HG02571 (cell line): ENCODE data around the gene FAM98B.

Experiments used
- ATAC-seq: cut with Tn5 transposase; IDR thresholded peaks from one replicate; pipeline ENCODE4 v1.9.1; 2021; ENCODE audit warnings: mild to moderate bottlenecking, moderate library complexity; ENCODE audit not compliant: unreplicated experiment

FAM98B gene

DNA sequence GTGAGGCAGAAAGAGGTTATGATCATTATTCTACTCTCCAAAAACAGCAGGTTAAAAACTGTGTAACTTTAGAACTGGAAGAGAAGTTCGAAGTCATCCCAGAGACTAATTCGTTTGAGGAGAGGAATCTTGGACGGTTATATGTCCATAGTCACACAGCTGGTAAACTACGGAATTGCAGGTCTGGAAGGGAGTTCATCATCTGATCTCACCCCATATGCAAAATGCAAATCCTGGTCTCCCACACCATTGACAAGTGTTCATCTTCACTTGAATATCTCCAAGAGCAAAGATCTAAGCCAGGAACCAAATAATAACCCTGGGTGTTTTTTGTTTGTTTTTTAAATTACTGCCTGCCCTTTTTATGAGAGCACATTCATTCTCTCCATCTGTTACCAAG lies 53.1 kb downstream of the FAM98B start:
- ATAC-seq: no peak

DNA sequence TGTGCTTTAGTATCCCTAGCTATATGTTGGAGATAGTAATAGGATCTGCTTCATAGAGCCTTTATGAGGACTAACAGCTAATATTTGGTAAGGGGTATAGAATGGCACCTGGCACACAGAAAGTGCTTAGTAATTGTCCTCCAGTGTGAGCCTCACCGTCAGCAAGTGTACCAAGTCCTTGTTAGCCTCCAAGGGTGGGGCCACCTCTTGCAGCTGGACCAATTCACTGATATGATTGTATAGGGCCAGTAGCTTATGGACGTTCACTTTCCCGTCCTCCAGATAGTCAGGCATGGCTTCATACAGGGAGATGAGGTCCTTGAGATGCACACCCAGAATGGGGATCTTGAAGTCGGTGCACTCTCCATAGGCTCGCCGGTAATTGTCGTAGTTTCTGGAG lies 53.6 kb downstream of the FAM98B start:
- ATAC-seq: no peak

DNA sequence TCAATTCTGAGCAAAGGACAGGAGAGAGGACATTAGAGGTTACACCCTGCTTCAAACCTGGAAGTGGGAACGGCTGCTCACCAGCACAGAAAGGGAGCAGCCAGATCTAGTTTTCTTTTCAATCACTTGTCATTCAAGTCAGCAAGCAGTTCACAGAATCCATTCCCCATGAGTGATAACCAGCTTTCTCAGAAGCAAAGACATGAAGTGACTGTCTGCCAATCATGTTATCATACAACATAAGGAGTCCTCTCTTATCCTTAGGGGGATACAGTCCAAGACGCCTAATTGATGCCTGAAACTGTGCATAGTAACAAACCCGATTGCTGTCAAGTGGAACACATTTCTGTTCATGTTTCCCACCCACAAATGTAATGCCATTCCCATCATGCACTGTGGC lies 54.7 kb downstream of the FAM98B start:
- ATAC-seq: no peak

DNA sequence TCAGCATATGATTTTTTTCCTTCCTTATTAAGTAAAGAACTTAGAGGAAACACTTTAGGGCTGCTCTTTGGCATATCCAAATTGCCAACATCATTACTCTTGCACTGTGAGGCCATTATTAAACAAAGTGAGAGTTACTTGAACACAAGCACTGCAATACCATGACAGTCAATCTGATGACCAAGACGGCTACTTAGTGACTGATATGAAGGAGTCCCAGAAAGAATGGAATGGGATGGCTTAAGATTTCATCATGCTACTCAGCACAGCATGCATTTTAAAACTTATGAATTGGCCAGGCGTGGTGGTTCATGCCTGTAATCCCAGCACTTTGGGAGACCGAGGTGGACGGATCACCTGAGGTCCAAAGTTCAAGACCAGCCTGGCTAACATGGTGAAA lies 55.2 kb downstream of the FAM98B start:
- ATAC-seq: no peak

DNA sequence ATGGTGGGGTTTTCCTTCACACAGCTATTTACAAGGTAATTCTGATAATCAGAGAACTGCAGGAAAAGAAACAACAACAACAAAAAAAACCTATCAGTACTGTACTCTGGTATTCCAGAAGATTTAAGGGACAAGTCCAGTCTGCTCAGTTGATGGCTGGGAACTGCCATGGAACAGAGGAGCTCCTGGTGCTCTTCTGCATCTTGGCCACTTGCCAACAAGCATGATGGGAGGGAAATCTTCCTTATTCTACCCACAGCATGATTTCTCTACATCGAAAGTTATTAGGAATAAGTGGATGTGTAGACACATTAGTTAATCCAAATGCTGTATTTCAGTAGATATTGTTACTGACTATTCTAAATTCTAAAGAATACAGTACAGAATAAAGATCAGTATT lies 59.0 kb downstream of the FAM98B start:
- ATAC-seq: no peak

DNA sequence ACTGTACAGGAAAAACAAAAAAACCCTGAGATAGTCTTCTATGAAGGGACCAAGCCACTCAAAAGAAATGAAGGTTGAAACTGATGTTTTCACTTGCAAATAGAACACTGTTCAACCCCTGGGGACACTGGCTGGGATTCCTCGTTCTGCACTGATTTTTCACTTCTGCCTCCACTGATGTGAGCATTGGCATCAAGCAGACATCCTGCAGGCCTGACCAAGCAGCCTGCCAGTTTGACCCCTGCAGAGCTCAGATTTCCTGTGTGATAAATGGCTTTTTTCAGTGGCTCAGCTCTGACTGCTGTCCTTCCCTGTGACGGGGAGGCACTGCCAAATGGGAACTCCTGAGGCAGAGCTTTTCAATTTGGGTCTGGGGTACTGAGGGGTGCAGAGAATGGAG lies 60.7 kb downstream of the FAM98B start:
- ATAC-seq: no peak

DNA sequence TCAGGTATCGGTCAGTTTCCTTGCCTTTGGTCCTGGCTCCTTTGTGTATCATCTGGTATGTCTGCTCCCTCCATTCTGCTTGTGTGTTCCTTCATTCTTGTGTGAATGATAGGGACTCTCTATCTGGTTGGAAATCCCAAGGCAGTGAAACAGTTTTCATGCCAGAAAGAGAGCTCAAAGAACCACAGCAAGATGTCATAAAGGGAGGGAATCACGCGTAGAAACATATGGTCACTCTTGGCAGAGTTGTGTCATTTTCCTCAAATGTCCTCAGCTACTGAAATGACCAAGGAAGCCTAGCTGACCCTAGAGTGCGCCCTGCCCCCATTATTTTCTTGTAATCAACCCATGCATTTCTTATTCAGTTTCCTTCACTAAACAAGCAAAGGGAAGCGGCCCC lies 62.7 kb downstream of the FAM98B start:
- no peak for ATAC-seq

DNA sequence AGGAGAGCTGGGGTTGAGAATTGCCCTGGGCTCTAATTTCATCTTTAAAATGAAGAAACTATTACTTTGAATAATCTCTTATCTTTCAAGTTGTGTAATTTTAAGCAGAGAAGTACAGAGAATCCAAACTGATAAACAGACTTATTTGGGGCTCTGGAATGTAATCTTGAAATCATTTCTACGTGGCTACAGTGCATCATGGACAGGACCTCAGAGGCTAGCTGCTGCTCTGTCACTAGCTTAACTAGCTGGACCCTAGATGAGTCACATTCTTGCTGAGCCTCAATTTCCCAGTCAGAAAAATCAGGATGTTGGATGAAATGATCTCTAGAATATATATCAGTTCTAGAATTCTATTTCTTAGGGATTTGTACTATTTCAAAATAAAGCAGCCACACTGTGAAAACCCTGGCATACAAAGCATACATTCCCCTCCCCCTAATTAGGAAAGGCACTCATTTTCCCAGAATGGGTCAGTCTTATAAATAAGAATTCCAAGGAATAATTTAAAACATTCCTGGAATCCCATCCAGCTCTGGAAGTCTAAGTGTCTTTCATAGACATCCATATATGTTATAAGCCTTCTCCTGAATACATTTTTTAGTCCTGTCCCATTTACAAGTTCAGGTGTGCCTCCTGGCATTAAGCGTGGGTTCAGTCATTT lies 63.5 kb downstream of the FAM98B start:
- no peak for ATAC-seq

DNA sequence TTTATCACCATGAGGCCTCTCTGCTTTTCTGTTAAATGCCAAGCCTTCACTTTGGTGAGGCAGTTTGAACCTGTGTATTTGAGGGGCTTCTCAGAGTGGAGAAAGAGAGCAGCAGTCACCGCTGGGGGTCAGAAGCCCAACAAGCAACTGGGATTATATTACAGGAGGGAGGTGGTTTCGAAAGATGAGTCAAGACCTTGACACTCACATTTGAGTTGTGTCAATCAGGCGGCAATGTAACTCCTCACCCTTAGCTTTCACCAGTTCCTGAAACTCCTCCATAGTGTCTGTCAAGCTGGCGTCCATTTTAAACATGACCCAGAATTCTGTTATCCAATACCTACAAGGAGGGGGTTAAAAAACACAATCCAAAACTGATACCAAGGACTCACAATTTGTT lies 64.2 kb downstream of the FAM98B start:
- ATAC-seq: no peak

DNA sequence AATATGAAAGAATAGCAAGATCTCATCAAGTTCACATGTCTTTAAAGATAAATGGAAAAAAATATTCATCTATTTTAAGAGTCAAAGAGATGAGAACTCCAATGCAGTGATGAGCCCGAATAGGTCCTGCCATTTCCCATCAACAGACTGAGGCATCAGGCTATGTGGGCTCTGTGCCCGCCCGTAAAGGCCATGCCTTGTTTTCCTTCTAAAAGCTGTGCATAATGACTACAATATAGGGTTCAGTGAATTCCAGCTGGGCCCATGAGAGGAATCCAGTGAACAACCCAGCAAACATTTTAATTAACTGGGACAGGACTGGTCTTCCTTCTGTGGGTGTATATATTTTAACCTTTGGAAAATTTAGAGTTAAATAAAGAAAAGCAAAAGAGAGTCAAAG lies 66.1 kb downstream of the FAM98B start:
- no peak for ATAC-seq

DNA sequence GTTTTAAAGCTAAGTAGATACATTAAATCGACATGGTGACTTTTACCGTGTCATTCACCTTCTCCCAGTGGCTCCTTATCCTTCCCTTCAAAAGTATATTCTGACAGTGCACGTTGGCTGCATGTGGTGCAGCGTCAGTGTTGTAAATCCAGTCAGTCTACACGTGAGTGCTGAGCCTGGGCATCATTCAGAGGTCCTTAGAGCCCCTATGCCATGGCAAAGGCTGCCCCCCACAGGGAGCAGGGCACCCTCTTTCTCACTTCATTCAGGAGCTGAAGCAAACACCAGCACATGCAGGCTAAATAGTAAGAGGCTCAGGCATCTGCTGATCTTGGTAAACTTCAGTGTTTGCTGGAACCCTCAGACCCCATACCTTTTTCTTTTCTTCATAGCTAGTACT lies 67.4 kb downstream of the FAM98B start:
- no peak for ATAC-seq

DNA sequence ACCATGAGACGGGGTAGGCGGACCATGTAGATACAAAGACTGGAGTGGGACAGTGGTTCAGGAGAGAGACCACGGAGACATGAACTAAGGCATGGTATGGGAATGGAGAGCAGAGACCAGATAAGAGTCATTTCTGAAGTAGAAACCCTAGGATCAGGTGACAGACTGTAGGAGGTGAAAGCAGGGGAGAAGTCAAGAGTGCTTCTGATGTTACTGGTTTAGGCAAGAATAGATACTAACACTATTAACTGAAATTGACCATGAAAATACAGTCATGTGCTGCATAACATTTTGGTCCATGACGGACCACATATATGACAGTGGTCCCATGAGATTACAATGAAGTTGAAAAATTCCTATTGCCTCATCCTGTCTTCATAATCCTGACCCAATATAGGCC lies 69.0 kb downstream of the FAM98B start:
- no peak for ATAC-seq

DNA sequence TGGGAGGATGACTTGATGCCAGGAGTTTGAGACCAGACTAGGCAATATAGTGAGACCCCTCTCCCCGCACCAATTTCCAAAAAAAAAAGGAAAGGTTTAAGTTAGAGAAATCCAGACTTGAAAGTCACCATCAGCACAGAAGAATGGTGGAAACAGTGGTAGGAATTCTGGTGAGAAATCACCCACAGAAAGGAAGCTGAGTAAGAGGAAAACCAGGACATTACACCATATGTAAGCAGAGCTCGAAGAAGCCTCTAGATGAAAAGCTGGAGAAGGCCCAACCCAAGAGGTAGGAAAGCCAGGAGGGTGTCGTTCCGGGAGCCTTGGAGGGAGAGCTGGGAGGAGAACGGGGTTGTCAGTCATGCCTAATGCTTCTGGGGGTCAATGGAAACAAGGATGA lies 70.2 kb downstream of the FAM98B start:
- ATAC-seq: no peak

DNA sequence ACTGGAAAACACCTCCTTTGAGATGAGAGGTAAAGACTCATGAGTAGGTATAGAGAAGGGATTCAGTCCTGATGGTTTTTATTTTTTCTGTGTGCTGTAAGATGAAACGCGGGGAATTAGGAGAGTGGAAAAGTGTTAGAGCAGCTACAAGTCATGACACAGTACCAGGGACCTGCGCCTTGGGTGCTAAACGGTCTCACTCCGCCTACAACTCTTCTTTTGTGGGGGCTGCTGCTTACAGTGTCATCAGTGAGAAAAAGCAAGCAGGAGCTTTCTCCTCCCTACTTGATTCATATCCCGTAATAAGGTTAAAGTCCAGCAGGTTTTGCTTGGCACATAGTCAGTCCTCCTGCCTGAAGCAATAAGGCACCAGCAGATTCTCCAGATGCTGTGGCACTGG lies 71.6 kb downstream of the FAM98B start:
- ATAC-seq: no peak

DNA sequence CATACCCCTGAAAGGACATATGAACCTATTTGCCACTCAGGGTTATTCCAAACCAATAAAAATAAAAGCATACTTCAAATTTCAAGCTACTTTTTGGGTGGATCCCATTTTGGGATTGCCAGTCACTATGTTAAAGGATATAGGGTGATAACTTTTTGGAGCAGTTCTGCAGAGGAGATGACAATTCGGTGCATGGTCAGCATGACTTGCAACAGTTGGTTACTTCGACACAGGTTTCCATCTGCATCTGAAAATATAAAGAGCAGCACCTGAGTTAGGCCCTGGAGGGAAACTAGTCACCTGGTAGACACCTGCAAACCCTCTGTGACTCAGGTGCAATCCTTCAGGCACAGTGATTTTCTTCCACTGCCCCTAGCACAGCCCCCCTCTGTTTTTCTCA lies 72.2 kb downstream of the FAM98B start:
- ATAC-seq: no peak

DNA sequence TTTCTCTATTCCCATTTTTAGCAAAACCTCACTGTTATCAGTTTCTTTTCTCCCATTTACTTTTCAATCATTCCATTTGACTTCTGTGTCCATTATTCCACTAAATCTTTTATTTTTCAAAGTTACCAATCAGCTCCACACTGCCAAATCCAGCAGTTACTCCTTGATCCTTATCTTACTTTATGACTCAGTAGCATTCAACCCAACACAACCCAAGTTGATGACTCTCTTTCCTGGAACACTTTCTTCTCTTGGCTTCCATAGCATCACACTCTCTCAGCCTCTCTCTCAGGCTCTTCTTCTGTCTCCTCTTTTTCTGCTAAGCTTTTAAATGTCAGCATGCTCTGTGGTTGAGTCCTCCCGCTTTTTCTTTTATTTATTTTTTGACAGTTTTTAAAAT lies 74.4 kb downstream of the FAM98B start:
- ATAC-seq: no peak

DNA sequence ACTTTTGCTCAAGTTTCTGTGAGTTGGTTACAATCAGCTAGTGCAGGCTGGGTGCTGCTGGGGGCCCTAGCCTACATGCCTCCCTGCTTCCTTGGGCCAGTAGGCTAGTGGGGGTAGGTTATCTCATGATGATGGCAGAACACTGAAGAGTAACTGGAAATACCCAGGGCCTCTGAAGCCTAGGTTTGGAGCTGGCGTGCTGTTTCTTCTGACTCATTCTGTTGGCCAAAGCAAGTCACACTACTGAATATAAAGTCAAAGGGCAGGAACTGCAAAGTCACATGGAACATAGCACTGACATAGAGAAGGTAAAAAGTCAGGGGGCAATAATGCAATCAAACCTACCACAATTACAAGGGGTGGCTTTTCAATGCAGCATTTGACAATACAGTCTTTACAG lies 76.2 kb downstream of the FAM98B start:
- ATAC-seq: peak; percentile 71

DNA sequence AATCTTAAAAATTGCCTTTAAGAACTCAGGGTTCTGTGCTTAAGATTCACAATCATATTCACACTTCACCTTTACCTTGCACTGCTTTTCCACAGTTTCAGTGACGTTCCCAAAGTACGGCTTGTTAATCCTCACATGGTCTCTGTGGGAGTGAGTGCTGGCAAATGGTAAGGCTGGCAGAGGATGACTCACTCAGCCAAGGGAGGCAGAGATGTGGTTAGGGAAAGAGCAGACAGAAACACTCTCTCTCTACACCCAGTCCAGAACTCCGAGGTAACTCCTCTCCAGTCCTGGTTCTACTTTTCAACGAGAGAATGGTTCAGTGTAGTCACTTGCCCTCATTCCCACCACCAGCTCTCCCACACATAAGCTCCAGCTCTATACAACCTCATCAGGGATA lies 77.6 kb downstream of the FAM98B start:
- no peak for ATAC-seq

DNA sequence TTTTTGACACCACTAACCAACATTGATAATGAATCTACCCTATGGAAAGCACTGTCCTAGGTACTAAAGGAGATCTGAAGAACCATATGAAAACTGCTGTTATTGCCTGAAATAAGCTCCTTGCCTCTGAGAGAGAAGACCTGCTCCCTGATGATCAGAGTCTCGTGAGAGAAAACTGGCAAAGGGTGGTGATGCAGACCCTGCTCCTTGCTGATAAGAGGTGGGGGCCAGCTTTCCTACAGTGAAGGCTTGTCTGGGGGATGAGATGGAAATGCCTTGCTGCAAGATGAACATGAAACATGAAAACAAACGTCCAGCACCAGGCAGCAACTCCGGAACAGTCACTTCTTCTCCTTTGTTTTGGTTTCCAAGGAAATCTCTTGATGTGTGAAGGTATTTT lies 78.8 kb downstream of the FAM98B start:
- no peak for ATAC-seq

DNA sequence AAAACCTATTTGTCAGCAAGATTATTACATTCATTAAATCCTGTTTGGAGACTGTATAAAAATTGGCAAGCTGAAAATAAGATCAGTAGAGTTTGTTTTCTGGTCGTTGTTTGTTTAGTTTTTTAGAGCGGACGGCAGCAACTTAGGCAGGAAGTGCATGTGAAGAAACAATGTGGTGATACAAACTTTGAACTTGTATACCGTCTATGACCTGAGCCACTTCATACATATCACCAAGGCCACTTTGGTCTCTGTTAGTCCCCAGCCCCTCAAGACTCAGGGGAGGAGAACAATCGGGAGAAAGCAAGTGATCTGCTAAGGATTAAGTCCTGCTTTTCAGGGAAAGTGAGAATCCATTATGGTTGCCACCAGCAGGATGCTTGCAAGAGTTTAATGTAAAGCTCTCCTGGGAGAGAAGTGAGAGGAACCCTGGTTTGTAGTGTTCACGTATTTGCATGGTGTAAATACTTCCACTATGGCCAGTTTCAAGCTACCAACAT lies 79.5 kb downstream of the FAM98B start:
- ATAC-seq: no peak

DNA sequence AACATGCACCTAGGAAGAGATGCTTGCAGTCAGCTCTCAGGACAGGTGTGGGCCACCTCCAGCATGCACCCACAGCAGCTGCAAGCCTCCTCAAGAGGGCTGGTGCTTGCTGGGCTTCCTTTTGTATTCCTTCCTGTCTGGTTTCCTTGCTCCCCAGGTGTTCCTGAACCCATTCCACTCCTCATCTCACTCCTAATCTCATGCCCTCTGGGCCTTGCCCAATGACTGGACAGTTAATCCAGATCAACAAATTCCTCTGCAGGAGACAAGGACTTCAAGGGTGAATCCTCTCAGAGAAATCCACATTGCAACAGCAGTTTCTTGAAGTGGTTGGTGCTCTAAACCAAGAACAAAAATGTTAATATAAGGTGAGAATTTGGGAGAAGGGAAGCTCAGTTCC lies 80.0 kb downstream of the FAM98B start:
- no peak for ATAC-seq

DNA sequence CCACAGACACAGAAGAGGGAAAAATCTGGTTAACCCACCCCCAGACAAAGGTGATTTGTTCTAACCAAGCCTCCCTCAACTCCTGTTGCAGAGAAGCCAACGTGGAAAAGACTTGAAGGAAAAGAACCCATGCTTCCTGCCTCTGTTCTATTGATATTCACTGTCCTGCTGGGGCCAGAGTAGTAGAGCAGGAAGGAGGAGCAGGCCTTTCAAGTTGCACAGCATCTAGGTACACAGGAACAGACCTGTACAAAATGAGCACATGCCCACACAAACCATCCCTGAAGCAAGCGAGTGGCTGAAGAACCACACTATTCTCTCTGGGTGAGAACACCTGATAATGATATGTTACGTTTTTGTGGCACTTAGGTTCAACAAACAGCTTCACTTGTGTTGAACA lies 80.8 kb downstream of the FAM98B start:
- no peak for ATAC-seq

DNA sequence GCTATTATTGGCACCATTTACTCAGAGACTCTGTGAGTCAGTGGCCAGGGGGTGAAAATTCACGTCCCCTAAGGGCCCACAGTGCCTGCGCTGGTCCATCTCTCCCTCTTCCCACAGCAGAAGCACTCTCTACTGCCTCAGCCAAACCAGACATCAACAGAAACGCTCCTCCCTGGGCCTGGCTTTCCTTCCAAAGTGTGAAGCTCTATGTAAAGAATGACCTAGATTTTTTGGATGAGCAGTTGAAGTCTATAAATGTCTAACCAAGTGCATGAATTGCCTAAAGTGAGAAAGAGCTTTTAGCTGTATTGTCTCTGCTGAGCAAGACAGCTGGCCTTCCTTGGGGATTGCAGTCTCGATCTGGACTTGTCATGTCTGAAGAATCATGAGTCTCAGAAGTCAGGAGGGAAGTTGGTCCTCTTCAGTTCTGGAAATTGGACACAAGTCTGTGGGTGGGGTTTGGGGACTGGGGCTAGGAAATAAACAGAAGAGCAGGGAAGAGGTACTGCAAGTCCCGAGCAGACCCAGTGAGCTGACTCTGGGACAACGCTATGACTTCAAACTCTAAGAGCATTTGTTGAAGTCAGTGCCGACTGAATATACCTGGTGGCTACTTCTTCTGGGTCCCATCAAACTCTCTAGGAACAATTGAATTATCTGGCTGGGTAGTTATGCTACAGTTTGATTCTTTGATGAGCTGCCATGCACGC lies 81.7 kb downstream of the FAM98B start:
- no peak for ATAC-seq
